Adrenal gland (tissue), 5 donors: ENCODE data around the gene RIMBP2.

Experiments used
- CTCF ChIP-seq, 6 experiments: fragments of 450-650 bp in 4 of 6; fragments of 200-600 bp in 2 of 6; sonication (generic) in 1 of 6; IDR thresholded peaks; 1 replicate in 5 of 6; 2 replicates in 1 of 6; pipeline versions ENCODE4 v1.5.1 to v1.8.0; 2016 to 2021; ENCODE audit warnings: antibody characterized with exemption in 6 of 6, mild to moderate bottlenecking in 2 of 6, moderate library complexity in 1 of 6
- POLR2A ChIP-seq, 2 donors: fragments of 450-650 bp; IDR thresholded peaks; one replicate each; pipeline ENCODE4 v1.6.1; 2017; ENCODE audit warnings: antibody characterized with exemption in 2 of 2, mild to moderate bottlenecking in 2 of 2, moderate library complexity in 1 of 2
- donor health status: DM: no; HTN: no; CAD: no.

GRCh38 chr12:130435331-130435730, 280.8 kb downstream of the RIMBP2 start:
- TF ChIP-seq CTCF (IDR thresholded peaks at IDR 0.05), result no peak
- no peak for TF ChIP-seq POLR2A (IDR thresholded peaks at IDR 0.05)
